Astrocyte (in vitro differentiated cells and primary cell): ENCODE results near the gene HOXA7. TPM values are rescaled to one million over a fixed set of nuclear protein-coding genes. Genes with fewer than 3 reads are reported as not detected.

Experiments
- DNase-seq: peaks from one replicate; pipeline ENCODE4 v3.0.0-alpha.2; 2010; ENCODE audit warnings: low read depth
- FAIRE-seq: peaks from 2 replicates; lab custom pipeline; 2011; peaks lifted over from hg19 to GRCh38; lab: Jason Lieb, UNC
- H2AFZ ChIP-seq: 2 replicates; pipeline ENCODE4 v1.6.0; 2012; ENCODE audit warnings: low read depth, low read length, inconsistent platforms
- H3K27ac ChIP-seq: 2 replicates; pipeline ENCODE4 v1.5.1; 2011; ENCODE audit warnings: low read depth, low read length, inconsistent platforms
- H3K27me3 ChIP-seq: 2 replicates; pipeline ENCODE4 v1.6.0; 2011; ENCODE audit warnings: low read length, inconsistent platforms; ENCODE audit not compliant: insufficient read depth
- H3K36me3 ChIP-seq: 2 replicates; pipeline ENCODE4 v1.5.1; 2011; ENCODE audit warnings: low read length, inconsistent platforms; ENCODE audit not compliant: insufficient read depth
- H3K4me1 ChIP-seq: 2 replicates; pipeline ENCODE4 v1.5.1; 2011; ENCODE audit warnings: low read length, inconsistent platforms; ENCODE audit not compliant: insufficient read depth
- H3K4me2 ChIP-seq: 2 replicates; pipeline ENCODE4 v1.6.0; 2012; ENCODE audit warnings: low read length, inconsistent platforms
- H3K4me3 ChIP-seq: 2 replicates; pipeline ENCODE4 v1.5.1; 2011; ENCODE audit warnings: low read depth, mild to moderate bottlenecking, low read length, inconsistent platforms; ENCODE audit not compliant: insufficient read depth
- H3K79me2 ChIP-seq: 2 replicates; pipeline ENCODE4 v1.6.0; 2012; ENCODE audit warnings: mild to moderate bottlenecking, low read length, inconsistent platforms; ENCODE audit not compliant: insufficient read depth
- H3K9ac ChIP-seq: 2 replicates; pipeline ENCODE4 v1.6.0; 2012; ENCODE audit warnings: mild to moderate bottlenecking, low read length, inconsistent platforms
- H3K9me3 ChIP-seq: 2 replicates; pipeline ENCODE4 v1.5.1; 2012; ENCODE audit warnings: low read depth, mild to moderate bottlenecking, low read length, inconsistent platforms; ENCODE audit not compliant: insufficient read depth
- H4K20me1 ChIP-seq: 2 replicates; pipeline ENCODE4 v1.6.0; 2012; ENCODE audit warnings: low read length, inconsistent platforms; ENCODE audit not compliant: insufficient read depth
- H3K27ac Mint-ChIP-seq: one replicate; pipeline ENCODE4 v1.8.0; 2021; ENCODE audit warnings: mild to moderate bottlenecking, mixed read lengths; ENCODE audit not compliant: unreplicated experiment
- H3K27me3 Mint-ChIP-seq: one replicate; pipeline ENCODE4 v1.8.0; 2021; ENCODE audit warnings: low read depth, mixed read lengths; ENCODE audit not compliant: unreplicated experiment
- H3K36me3 Mint-ChIP-seq: one replicate; pipeline ENCODE4 v1.8.0; 2021; ENCODE audit warnings: low read depth, mixed read lengths; ENCODE audit not compliant: unreplicated experiment
- H3K4me1 Mint-ChIP-seq: one replicate; pipeline ENCODE4 v1.8.0; 2021; ENCODE audit warnings: low read depth, mixed read lengths; ENCODE audit not compliant: unreplicated experiment
- H3K4me3 Mint-ChIP-seq: one replicate; pipeline ENCODE4 v1.8.0; 2021; ENCODE audit warnings: mild to moderate bottlenecking, moderate library complexity, mixed read lengths; ENCODE audit not compliant: unreplicated experiment
- H3K9me3 Mint-ChIP-seq: one replicate; pipeline ENCODE4 v1.8.0; 2021; ENCODE audit warnings: mild to moderate bottlenecking, mixed read lengths; ENCODE audit not compliant: unreplicated experiment
- EZH2 ChIP-seq: IDR thresholded peaks from 2 replicates; pipeline ENCODE4 v1.6.1; 2012; ENCODE audit warnings: mild to moderate bottlenecking, low read length, inconsistent platforms; ENCODE audit not compliant: insufficient read depth
- total RNA-seq: library from RNA; stranded (reverse); gene quantifications from 2 replicates; pipeline ENCODE4 v1.2.1, GENCODE V29; 2021
- TF ChIP-seq, protein P1 (sequence below): IDR thresholded peaks from 2 replicates; pipeline ENCODE4 v1.5.1; 2011; ENCODE audit warnings: low read depth, mild to moderate bottlenecking, inconsistent platforms, low read length, moderate library complexity; ENCODE audit not compliant: insufficient read depth

Gene HOXA7
- total RNA-seq, 1 donor from 2014 or later = not detected

GRCh38 chr7:27129729-27130539 is 26.5 kb downstream of the HOXA7 start:
- Mint-ChIP-seq H3K9me3 (peaks cover 32% of the 10 kb centered on the region), H3K4me1 (no peaks in the 10 kb centered on the region), H3K27ac (no peak overlapping the region), H3K27me3 (peaks cover 88% of the 10 kb centered on the region), H3K36me3 (no peaks in the 10 kb centered on the region), H3K4me3 (no peak overlapping the region)
- FAIRE-seq (no peak), DNase-seq (no peak)
- Histone ChIP-seq H3K9ac (peak overlapping the region; percentile 48), H3K9me3 (no peaks in the 10 kb centered on the region), H3K4me2 (peak overlapping the region; percentile 81), H3K4me1 (no peaks in the 10 kb centered on the region), H4K20me1 (no peaks in the 10 kb centered on the region), H3K27ac (no peak overlapping the region), H3K4me3 (peak overlapping the region; percentile 25), H3K79me2 (no peaks in the 10 kb centered on the region), H2AFZ (no peak overlapping the region), H3K27me3 (peaks cover 72% of the 10 kb centered on the region), H3K36me3 (no peaks in the 10 kb centered on the region)
- TF ChIP-seq EZH2 = no peak
- TF ChIP-seq, protein P1, sequence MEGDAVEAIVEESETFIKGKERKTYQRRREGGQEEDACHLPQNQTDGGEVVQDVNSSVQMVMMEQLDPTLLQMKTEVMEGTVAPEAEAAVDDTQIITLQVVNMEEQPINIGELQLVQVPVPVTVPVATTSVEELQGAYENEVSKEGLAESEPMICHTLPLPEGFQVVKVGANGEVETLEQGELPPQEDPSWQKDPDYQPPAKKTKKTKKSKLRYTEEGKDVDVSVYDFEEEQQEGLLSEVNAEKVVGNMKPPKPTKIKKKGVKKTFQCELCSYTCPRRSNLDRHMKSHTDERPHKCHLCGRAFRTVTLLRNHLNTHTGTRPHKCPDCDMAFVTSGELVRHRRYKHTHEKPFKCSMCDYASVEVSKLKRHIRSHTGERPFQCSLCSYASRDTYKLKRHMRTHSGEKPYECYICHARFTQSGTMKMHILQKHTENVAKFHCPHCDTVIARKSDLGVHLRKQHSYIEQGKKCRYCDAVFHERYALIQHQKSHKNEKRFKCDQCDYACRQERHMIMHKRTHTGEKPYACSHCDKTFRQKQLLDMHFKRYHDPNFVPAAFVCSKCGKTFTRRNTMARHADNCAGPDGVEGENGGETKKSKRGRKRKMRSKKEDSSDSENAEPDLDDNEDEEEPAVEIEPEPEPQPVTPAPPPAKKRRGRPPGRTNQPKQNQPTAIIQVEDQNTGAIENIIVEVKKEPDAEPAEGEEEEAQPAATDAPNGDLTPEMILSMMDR = no peak

- H2AFZ ChIP-seq = no peak overlapping the region
- H3K27me3 Mint-ChIP-seq = peaks cover 88% of the 10 kb centered on the region
- peak overlapping the region; percentile 25 for H3K4me3 ChIP-seq
- no peaks in the 10 kb centered on the region for H3K36me3 Mint-ChIP-seq
- no peaks in the 10 kb centered on the region for H4K20me1 ChIP-seq
- H3K4me1 Mint-ChIP-seq = peaks cover 2% of the 10 kb centered on the region
- FAIRE-seq = no peak
- peaks cover 74% of the 10 kb centered on the region for H3K27me3 ChIP-seq
- peaks cover 36% of the 10 kb centered on the region for H3K9me3 Mint-ChIP-seq
- no peaks in the 10 kb centered on the region for H3K79me2 ChIP-seq
- peak overlapping the region; percentile 48 for H3K9ac ChIP-seq
- no peak overlapping the region for H3K4me3 Mint-ChIP-seq
- H3K27ac Mint-ChIP-seq = no peak overlapping the region
- no peaks in the 10 kb centered on the region for H3K36me3 ChIP-seq
- no peaks in the 10 kb centered on the region for H3K9me3 ChIP-seq
- no peak for DNase-seq
- H3K27ac ChIP-seq = no peak overlapping the region
- H3K4me2 ChIP-seq = peak overlapping the region; percentile 81
- TF ChIP-seq, protein P1 = no peak
- no peak for TF ChIP-seq EZH2
- no peaks in the 10 kb centered on the region for H3K4me1 ChIP-seq
These were observed 27.4 kb downstream of the HOXA7 start for GRCh38 chr7:27128776-27129728.
